ENCODE measurements around the gene ISG15.
A peak's percentile ranks its signal among the peaks of the same experiment; 100 is the strongest.
"Not testable (repeated sequence)": the region's sequence is repeated elsewhere in the genome, so short reads cannot be mapped to it uniquely, and the experiment has no call there.

ISG15 gene

DNA sequence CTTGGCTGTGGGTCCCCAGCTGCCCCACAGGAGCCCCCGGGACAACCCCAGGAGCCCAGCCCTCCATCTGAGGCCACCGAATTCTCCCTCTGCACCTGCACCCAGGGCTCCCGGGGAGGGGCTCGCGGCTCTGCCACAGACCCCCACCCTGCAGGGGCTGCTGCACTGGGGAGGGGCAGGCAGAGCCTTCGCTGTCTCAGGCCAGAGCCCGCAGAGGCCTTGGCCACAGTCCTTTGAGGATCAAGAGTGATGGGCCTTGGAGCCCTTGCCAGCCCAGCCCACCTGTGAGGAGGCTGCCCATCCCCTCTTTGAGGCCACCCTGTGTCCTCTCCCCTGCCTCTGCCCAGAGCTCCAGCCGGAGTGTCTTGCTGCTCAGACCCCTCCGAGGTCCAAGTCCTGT, 37.9 kb upstream of the ISG15 start:
- no peak for DNase-seq (ENCODE audit: low spot score)

DNA sequence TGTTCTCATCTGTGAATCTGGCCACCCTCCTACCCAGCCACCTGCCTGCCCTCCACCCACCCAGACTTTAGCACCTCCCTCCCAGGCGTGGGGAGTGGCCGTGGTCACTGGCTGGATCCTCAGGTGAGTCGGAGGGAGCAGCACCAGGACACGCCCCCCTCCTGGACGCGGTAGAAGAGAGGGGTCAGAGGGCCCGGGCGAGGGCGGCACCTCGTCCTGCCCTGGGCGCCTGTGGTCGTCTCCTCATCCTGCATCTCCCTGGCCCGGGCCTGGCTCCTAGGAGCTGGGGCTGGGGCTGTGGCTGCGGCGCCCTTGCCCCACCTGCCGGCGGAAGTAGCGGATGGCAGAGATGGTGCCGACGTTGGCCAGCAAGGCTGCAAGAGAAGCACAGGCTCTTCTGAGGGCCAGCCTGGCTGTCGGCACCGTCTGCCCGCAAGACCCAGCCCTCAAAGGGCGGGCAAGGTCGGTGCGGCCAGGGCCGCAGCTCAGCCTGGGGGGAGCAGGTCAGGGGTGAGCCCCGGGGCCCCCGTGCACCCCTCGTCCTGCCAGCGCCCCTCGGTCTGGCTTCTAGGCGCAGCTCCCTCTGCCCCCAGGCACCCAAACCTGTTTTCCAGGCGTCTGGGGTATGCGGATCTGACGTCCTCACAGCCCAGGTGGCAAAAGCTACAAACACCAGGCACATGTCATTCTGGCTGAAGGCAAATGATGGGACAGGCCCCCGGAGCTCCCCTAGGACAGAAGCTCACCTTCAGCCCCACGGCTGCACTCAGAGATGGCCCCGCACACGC, 37.2 kb upstream of the ISG15 start:
- DNase-seq (ENCODE audit: low spot score), result peak; percentile 95

GRCh38 chr1:976791-977190, 36.5 kb upstream of the ISG15 start:
- not testable (repeated sequence) for DNase-seq (ENCODE audit: low spot score)

DNA sequence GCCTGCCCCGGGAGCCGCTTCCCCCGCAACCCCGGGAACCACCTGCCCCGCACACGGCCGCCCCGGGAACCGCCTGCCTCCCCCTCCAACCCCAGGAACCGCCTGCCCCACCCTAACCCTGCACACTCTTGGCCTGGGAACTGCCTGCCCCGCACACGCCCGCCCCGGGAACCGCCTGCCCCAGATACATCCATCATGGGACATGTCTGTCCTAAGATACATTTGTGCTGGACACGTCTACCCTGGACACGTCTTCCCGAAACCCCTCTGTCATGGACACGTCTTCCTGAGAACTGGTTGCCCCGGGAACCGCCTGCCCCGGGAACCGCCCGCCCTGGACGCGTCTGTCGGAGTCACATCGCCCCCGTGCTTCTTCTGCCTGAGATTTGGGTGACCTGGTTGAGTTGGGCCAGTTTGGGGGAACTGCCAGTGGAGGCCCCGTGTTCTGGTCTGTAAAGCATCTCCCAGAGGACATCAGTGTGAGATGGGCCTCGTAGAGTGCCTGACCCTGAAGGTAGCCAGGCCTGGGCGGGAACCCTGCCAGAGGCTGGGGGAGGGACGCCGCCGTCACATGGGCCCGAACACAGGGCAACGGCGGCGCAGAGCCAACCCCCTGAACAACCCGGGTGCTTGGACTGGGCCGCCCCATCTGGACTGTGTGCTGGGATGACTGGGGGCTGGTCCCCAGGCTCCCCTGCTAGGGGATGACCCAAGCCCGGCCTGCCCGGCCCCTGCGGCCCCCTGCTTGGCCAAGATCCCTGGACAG, 35.0 kb upstream of the ISG15 start:
- no peak for DNase-seq (ENCODE audit: low spot score)

GRCh38 chr1:978835-979743, 34.2 kb upstream of the ISG15 start:
- no peak for DNase-seq (ENCODE audit: low spot score)

DNA sequence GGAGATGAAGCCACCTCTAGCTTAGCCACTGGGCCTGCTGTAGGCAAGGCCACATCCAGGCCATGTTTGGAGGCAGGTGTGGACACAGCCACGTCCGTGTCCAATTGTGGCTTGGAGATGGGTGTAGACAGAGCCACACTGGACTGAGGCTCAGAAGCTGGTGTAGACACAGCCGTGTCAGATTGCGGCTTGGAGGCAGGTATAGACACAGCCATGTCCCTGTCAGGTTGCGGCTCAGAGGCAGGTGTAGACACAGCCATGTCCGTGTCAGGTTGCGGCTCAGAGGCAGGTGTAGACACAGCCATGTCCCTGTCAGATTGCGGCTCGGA, 33.6 kb upstream of the ISG15 start:
- DNase-seq (ENCODE audit: low spot score), result no peak

DNA sequence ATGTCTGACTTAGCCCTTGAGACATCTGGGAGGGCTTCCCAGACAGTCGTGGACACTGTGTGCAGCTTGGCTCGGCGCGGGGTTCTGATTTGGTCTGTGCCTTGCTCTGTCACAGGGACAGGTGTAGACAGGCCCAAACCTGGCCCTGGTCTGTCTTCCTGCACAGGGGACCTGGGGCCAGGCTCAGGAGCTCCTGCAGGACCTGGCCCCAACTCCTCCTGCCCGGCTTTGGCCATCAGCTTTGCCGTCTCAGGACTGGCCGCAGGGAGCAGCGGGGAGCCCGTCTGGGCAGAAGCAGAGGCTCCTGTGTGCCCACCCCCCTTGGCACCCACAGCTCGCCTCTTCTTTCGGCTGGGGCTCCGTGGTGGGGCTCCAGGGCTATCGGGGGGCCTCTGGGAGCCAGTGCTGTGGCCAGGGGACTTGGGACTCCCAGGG, 33.1 kb upstream of the ISG15 start:
- no peak for DNase-seq (ENCODE audit: low spot score)

DNA sequence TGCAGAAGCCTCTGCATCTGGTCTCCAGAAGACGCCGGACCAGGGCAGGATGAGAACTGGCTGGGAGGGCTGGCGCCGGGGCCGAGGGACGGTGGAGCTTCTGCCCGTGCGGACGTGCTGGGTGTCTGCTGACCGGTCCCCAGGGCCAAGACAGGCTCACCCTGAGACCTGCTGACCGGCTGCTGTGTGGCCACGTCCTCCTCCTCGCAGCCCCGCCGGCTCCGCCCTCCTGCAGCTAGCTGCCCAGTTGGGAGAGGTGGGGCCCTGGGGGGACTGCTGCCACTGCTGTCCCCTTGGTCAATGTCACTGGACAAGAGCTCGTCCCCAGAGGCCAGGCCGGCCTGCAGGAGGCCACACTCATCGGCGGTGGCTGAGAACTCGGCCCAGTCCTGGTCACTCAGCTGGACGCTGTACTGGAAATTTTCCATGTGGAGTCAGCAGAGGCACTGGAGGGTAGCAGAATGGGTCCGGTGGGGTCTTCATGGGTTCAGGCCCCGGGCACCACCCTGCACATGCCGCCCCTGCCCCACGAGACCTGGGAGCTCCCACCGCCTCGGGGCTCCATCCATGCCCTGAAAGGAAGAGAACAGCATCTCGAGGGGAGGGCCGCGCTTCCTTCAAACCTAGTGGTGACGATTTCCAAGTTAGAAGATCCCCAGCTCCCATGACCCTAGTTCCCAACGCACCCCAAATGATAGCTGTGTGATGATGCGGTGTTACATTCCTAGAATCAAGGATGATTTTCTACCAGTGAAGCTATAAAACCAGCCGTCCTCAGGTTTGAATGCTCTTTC, 32.5 kb upstream of the ISG15 start:
- DNase-seq (ENCODE audit: low spot score), result no peak

- no peak for DNase-seq (ENCODE audit: low spot score)
Observed at GRCh38 chr1:981491-981954, 31.8 kb upstream of the ISG15 start.

GRCh38 chr1:981955-982558, 31.2 kb upstream of the ISG15 start, which contains the start of gene PERM1:
Gene PERM1, minus strand, starts transcription at chr1:982093. Its CDS starts 1,064 bp downstream, at chr1:981029.
- DNase-seq (ENCODE audit: low spot score), result no peak

DNA sequence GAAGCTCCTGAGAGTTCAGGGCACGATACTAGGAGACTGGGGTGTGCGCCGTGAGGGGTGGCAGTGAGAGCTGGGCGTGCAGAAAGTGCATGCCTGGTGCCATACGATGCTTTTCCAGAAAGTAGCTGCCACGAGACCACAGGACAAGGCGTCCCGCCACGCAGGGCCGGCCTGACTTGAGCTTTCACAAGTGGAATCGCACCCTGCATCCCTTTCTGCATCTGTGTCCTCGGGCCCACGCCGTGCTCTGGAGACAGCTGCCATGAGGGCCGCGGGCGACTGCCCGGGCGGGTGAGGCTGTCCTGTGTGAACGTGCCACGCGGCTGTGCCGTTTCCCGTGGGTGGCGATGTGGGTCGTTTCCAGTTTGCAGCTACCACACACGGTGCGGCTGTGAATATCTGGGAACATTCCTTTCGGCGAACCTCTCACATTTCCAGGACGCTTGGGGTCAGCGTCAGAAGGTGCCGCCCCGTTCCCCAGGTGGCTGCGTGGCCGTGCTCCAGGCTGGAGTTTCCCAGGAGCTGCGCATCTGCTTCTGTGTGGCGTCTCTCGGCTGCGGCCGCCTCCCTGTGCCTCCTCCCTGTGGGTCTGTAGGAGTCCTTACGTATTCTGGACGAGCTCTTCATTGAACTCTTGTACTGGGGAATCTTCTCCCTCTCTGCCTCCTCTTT, 30.4 kb upstream of the ISG15 start:
- DNase-seq (ENCODE audit: low spot score), result no peak

GRCh38 chr1:983798-984475, 29.4 kb upstream of the ISG15 start:
- peak; percentile 95 for DNase-seq (ENCODE audit: low spot score)

- DNase-seq (ENCODE audit: low spot score), result no peak
Observed at GRCh38 chr1:984476-984814, 28.9 kb upstream of the ISG15 start.

DNA sequence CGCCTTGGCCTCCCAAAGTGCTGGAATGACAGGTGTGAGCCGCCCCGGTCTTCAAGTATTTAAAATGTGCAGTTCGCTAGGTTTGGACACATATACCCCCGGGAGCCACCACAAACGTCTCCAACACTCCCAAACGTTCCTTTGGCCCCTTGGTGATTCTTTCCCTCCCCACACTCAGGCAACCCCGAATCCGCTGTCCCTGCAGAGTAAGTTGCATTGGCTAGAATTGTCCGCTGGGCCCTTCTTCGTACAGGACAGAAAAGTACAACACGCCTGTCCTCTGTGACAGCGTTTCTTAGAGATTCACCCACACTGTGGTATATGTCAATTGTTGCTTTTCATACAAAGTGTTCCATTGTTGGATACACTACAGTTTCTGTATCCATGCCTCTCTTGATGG, 28.2 kb upstream of the ISG15 start:
- no peak for DNase-seq (ENCODE audit: low spot score)

- not testable (repeated sequence) for DNase-seq (ENCODE audit: low spot score)
Observed at GRCh38 chr1:988061-988460, 25.2 kb upstream of the ISG15 start.

GRCh38 chr1:991275-991674, 22.0 kb upstream of the ISG15 start:
- not testable (repeated sequence) for DNase-seq (ENCODE audit: low spot score)

DNA sequence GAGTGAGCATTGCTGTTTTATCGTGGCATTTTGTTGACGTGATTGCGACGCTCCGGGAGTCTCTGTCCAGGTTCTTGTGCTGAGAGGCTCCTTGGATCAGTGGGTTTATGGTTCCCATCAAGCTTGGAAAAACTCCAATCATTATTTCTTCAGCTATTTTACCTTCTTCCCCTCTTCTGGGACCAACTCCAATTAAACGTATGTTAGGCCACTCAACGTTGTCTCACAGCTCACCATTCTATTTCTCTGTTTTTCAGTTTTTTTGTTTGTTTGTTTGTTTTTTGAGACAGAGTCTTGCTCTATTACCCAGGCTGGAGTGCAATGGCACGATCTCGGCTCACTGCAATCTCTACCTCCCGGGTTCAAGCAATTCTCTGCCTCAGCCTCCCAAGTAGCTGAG, 21.4 kb upstream of the ISG15 start:
- no peak for DNase-seq (ENCODE audit: low spot score)

DNA sequence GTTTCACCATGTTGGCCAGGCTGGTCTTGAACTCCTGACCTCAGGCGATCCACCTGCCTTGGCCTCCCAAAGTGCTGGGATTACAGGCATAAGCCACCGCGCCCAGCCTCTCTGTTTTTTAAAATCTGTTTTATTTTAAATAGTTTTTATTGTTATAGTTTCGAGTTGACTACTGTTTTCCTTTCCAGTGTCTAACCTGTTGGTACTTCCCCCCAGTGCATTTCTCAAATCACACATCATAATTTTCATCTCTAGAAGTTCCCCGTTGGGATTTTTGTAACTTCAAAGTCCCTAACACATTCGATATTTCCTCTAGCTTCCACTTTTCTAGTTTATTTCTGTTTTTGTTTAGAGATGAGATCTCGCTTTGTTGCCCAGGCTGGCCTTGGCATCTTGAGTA, 20.9 kb upstream of the ISG15 start:
- DNase-seq (ENCODE audit: low spot score), result no peak

GRCh38 chr1:993379-993995, 19.8 kb upstream of the ISG15 start:
- no peak for DNase-seq (ENCODE audit: low spot score)

GRCh38 chr1:994546-994945, 18.8 kb upstream of the ISG15 start:
- DNase-seq (ENCODE audit: low spot score), result not testable (repeated sequence)

All from iPS-NIHi11 (cell line).